Neural cell (in vitro differentiated cells): ENCODE data around the gene PGBD4. TPM values are rescaled to one million over a fixed set of nuclear protein-coding genes. Genes with fewer than 3 reads are reported as not detected.

Source experiments
- H2AFZ ChIP-seq: fragments of 200-600, 300-800 bp; sonication (generic), shearing (Covaris generic); 2 replicates; pipeline ENCODE4 v1.6.0; 2014; ENCODE audit warnings: low read depth, mild to moderate bottlenecking, antibody characterized with exemption, low read length, moderate library complexity
- H3F3A ChIP-seq: fragments of 200-600 bp; shearing (Covaris generic); 2 replicates; pipeline ENCODE4 v1.6.1; 2016; ENCODE audit warnings: mild to moderate bottlenecking, moderate library complexity, mixed read lengths, antibody characterized with exemption, low read length; ENCODE audit not compliant: insufficient read depth, poor library complexity, severe bottlenecking
- H3K27ac ChIP-seq: fragments of 200-600, 300-800 bp; sonication (generic), shearing (Covaris generic); 2 replicates; pipeline ENCODE4 v1.5.1; 2014; ENCODE audit warnings: mild to moderate bottlenecking, low read length, moderate library complexity
- H3K27me3 ChIP-seq: fragments of 300-800, 200-600 bp; sonication (generic), shearing (Covaris generic); 2 replicates; pipeline ENCODE4 v1.6.0; 2014; ENCODE audit warnings: mild to moderate bottlenecking, low read depth, low read length, moderate library complexity; ENCODE audit not compliant: insufficient read depth
- H3K36me3 ChIP-seq: fragments of 300-800, 200-600 bp; sonication (generic), shearing (Covaris generic); 2 replicates; pipeline ENCODE4 v1.5.1; 2014; ENCODE audit warnings: mild to moderate bottlenecking, antibody characterized with exemption, low read length, moderate library complexity; ENCODE audit not compliant: insufficient read depth
- H3K4me2 ChIP-seq: fragments of 300-800, 200-600 bp; sonication (generic), shearing (Covaris generic); 2 replicates; pipeline ENCODE4 v1.6.0; 2014; ENCODE audit warnings: mild to moderate bottlenecking, low read length
- H3K4me3 ChIP-seq: fragments of 300-800, 200-600 bp; sonication (generic), shearing (Covaris generic); 2 replicates; pipeline ENCODE4 v1.5.1; 2014; ENCODE audit warnings: mild to moderate bottlenecking, low read length, moderate library complexity
- H3K79me2 ChIP-seq: fragments of 200-600 bp; shearing (Covaris generic); replicated peaks from 2 replicates; pipeline ENCODE4 v1.6.0; 2014; ENCODE audit warnings: mild to moderate bottlenecking, low read length, moderate library complexity; ENCODE audit not compliant: insufficient read depth
- H3K9ac ChIP-seq: fragments of 300-800, 200-600 bp; sonication (generic), shearing (Covaris generic); 2 replicates; pipeline ENCODE4 v1.6.1; 2016; ENCODE audit warnings: mild to moderate bottlenecking, low read length, mixed read lengths
- H3K9me2 ChIP-seq: fragments of 200-600 bp; shearing (Covaris generic); 2 replicates; pipeline ENCODE4 v1.6.1; 2016; ENCODE audit warnings: mild to moderate bottlenecking, low read length, mixed read lengths; ENCODE audit not compliant: insufficient read depth
- H3K9me3 ChIP-seq: fragments of 200-600, 300-800 bp; sonication (generic), shearing (Covaris generic); 2 replicates; pipeline ENCODE4 v1.6.1; 2016; ENCODE audit warnings: mild to moderate bottlenecking, mixed run types, low read length, moderate library complexity, mixed read lengths
- H4K20me1 ChIP-seq: fragments of 200-600 bp; shearing (Covaris generic); 2 replicates; pipeline ENCODE4 v1.6.1; 2016; ENCODE audit warnings: mild to moderate bottlenecking, mixed run types; ENCODE audit not compliant: insufficient read depth
- EP300 ChIP-seq: fragments of 450-650 bp; conservative IDR thresholded peaks from 2 replicates; pipeline ENCODE4 v1.6.1; 2014; ENCODE audit warnings: antibody characterized with exemption, mild to moderate bottlenecking, moderate library complexity; ENCODE audit not compliant: poor library complexity, severe bottlenecking
- EZH2 ChIP-seq: fragments of 200-600, 300-800 bp; shearing (Covaris generic), sonication (generic); IDR thresholded peaks from 2 replicates; pipeline ENCODE4 v1.6.1; 2014; ENCODE audit warnings: antibody characterized with exemption, low read length, borderline replicate concordance, mild to moderate bottlenecking; ENCODE audit not compliant: insufficient read depth, poor library complexity, severe bottlenecking
- MXI1 ChIP-seq: fragments of 450-650 bp; conservative IDR thresholded peaks from 2 replicates; pipeline ENCODE4 v1.6.1; 2014; ENCODE audit warnings: antibody characterized with exemption, mild to moderate bottlenecking; ENCODE audit not compliant: poor library complexity, severe bottlenecking
- POLR2AphosphoS5 ChIP-seq: IDR thresholded peaks from 2 replicates; pipeline ENCODE4 v1.6.1; 2012
- RAD21 ChIP-seq: fragments of 450-650 bp; conservative IDR thresholded peaks from 2 replicates; pipeline ENCODE4 v1.6.1; 2014; ENCODE audit warnings: antibody characterized with exemption, mild to moderate bottlenecking, moderate library complexity
- SMC3 ChIP-seq: fragments of 450-650 bp; conservative IDR thresholded peaks from 2 replicates; pipeline ENCODE4 v1.6.1; 2014; ENCODE audit warnings: antibody characterized with exemption, mild to moderate bottlenecking, moderate library complexity; ENCODE audit not compliant: poor library complexity
- TAF1 ChIP-seq: IDR thresholded peaks from 2 replicates; pipeline ENCODE4 v1.6.1; 2012; ENCODE audit warnings: low read depth
- polyA plus RNA-seq: library from polyadenylated mRNA; depleted of rRNA; stranded (reverse); fragments of >200 nt; gene quantifications from 2 replicates; pipeline ENCODE4 v1.2.3, GENCODE V29; 2014
- TF ChIP-seq, protein P1 (sequence below): IDR thresholded peaks from 2 replicates; pipeline ENCODE4 v1.6.1; 2012; ENCODE audit warnings: borderline replicate concordance
- TF ChIP-seq, protein P2 (sequence below): fragments of 450-650 bp; IDR thresholded peaks from 2 replicates; pipeline ENCODE4 v1.5.1; 2014; ENCODE audit warnings: antibody characterized with exemption, mild to moderate bottlenecking, moderate library complexity; ENCODE audit not compliant: poor library complexity, severe bottlenecking

PGBD4 gene
- polyA plus RNA-seq, 1 donor from 2014 or later: 2.4 TPM

DNA sequence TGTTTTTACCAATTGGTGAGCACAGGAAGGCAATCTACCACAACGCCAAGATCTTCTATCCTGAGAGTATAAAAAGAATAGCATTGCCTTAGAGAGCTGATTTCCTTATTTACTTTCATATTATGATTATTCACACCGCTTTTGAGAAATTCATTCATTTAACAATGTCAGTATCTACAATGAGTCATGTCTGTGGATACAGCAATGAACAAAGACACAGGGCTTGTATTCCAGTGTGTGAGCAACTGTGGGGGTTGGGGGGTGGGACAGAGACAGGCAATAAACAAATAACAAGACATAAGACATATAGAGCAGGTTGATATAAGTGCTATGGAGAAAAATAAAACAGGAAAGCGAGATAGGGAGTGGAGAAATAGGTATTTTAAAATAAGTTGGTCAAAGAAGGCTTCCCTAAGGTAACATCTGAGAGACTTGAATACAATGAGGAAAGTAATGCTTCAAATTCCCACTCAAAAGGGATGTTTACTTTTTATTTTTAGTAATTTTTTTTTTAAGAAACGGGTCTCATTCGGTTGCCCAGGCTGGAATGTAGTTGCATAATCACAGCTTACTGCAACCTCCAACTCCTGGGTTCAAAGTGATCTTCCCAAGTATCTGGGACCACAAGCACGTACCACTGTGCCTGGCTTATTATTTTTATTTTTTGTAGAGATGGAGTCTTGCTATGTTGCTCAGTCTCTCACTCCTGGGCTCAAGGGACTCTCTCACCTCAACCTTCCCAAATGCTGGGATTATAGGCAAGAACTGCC, 45.7 kb downstream of the PGBD4 start:
- H3K9me2 ChIP-seq: no peaks in the 10 kb centered on the region
- no peaks in the 10 kb centered on the region for H3K79me2 ChIP-seq
- H4K20me1 ChIP-seq: no peaks in the 10 kb centered on the region
- no peak overlapping the region for H2AFZ ChIP-seq
- H3K27ac ChIP-seq: no peak overlapping the region
- no peak overlapping the region for H3K4me3 ChIP-seq
- H3K4me2 ChIP-seq: no peak overlapping the region
- no peaks in the 10 kb centered on the region for H3K27me3 ChIP-seq
- TF ChIP-seq EZH2: no peak
- TF ChIP-seq RAD21: no peak
- no peak for TF ChIP-seq POLR2AphosphoS5
- no peak for TF ChIP-seq EP300
- no peak overlapping the region for H3K9ac ChIP-seq
- H3F3A ChIP-seq: no peaks in the 10 kb centered on the region
- H3K9me3 ChIP-seq: no peaks in the 10 kb centered on the region
- H3K36me3 ChIP-seq: peaks cover 5% of the 10 kb centered on the region

DNA sequence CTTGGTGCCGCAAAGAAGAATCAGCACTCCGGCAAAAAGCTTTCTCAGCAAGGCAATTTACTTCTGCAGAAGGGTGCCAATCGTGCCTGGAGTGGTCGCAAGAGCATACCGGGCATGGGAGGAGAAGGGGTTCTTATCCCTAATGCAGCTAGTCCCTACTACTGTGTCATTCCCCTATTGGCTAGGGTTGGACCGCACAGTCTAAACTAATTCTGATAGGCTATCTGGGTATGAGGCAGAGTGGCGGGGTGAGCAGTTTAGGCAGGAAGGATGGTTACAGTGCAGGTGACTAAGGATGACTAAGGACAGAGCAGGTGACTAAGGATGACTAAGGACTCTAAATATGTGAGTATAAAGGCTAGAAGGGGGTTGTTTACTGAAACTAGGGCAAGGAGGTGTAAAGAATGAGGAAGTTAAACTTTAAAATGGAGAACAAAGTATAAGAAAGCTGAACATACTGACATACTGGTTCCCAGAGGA, 52.9 kb downstream of the PGBD4 start:
- H3K9ac ChIP-seq: no peak overlapping the region
- TF ChIP-seq TAF1: no peak
- TF ChIP-seq MXI1: no peak
- no peak for TF ChIP-seq POLR2AphosphoS5
- no peak for TF ChIP-seq RAD21
- no peak for TF ChIP-seq EZH2
- TF ChIP-seq, protein P1, sequence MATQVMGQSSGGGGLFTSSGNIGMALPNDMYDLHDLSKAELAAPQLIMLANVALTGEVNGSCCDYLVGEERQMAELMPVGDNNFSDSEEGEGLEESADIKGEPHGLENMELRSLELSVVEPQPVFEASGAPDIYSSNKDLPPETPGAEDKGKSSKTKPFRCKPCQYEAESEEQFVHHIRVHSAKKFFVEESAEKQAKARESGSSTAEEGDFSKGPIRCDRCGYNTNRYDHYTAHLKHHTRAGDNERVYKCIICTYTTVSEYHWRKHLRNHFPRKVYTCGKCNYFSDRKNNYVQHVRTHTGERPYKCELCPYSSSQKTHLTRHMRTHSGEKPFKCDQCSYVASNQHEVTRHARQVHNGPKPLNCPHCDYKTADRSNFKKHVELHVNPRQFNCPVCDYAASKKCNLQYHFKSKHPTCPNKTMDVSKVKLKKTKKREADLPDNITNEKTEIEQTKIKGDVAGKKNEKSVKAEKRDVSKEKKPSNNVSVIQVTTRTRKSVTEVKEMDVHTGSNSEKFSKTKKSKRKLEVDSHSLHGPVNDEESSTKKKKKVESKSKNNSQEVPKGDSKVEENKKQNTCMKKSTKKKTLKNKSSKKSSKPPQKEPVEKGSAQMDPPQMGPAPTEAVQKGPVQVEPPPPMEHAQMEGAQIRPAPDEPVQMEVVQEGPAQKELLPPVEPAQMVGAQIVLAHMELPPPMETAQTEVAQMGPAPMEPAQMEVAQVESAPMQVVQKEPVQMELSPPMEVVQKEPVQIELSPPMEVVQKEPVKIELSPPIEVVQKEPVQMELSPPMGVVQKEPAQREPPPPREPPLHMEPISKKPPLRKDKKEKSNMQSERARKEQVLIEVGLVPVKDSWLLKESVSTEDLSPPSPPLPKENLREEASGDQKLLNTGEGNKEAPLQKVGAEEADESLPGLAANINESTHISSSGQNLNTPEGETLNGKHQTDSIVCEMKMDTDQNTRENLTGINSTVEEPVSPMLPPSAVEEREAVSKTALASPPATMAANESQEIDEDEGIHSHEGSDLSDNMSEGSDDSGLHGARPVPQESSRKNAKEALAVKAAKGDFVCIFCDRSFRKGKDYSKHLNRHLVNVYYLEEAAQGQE: no peak
- no peak for TF ChIP-seq EP300
- TF ChIP-seq, protein P2, sequence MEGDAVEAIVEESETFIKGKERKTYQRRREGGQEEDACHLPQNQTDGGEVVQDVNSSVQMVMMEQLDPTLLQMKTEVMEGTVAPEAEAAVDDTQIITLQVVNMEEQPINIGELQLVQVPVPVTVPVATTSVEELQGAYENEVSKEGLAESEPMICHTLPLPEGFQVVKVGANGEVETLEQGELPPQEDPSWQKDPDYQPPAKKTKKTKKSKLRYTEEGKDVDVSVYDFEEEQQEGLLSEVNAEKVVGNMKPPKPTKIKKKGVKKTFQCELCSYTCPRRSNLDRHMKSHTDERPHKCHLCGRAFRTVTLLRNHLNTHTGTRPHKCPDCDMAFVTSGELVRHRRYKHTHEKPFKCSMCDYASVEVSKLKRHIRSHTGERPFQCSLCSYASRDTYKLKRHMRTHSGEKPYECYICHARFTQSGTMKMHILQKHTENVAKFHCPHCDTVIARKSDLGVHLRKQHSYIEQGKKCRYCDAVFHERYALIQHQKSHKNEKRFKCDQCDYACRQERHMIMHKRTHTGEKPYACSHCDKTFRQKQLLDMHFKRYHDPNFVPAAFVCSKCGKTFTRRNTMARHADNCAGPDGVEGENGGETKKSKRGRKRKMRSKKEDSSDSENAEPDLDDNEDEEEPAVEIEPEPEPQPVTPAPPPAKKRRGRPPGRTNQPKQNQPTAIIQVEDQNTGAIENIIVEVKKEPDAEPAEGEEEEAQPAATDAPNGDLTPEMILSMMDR: no peak
- no peak for TF ChIP-seq SMC3
- H3K79me2 ChIP-seq: no peaks in the 10 kb centered on the region
- peaks cover 4% of the 10 kb centered on the region for H3K36me3 ChIP-seq
- H3K27me3 ChIP-seq: no peaks in the 10 kb centered on the region
- H3K9me3 ChIP-seq: no peaks in the 10 kb centered on the region
- H3K4me3 ChIP-seq: no peak overlapping the region
- no peak overlapping the region for H3K27ac ChIP-seq
- no peaks in the 10 kb centered on the region for H3F3A ChIP-seq
- H3K4me2 ChIP-seq: no peak overlapping the region
- H3K9me2 ChIP-seq: no peaks in the 10 kb centered on the region
- H4K20me1 ChIP-seq: no peaks in the 10 kb centered on the region
- H2AFZ ChIP-seq: no peak overlapping the region
